ENCODE measurements around the gene AVPR1B.

GRCh38 chr1:206112600-206113301 lies 4.4 kb downstream of the AVPR1B start:
- no peak for TF ChIP-seq CTCF (IDR thresholded peaks at IDR 0.05)
- TF ChIP-seq POLR2A (IDR thresholded peaks at IDR 0.05) = no peak

Measured in Peyer's patch (tissue), 4 donors.